ENCODE data around the gene GNAO1. TPM values are rescaled to one million over a fixed set of nuclear protein-coding genes. Genes with fewer than 3 reads are reported as not detected.

Gene GNAO1
- total and polyA plus RNA-seq, 5 donors from 2014 or later = 3.0 TPM; not detected in 4

- Mint-ChIP-seq H3K4me1 (peaks cover 0 to 15% (median 9%) of the 10 kb centered on the region in 4 donors), H3K27me3 (no peaks in the 10 kb centered on the region), H3K36me3 (peaks cover 52% of the 10 kb centered on the region), H3K27ac (peak overlapping the region in 1 of 3 donors; percentile 53), H3K9me3 (peaks cover 0 to 2% (median 0%) of the 10 kb centered on the region in 7 donors), H3K4me3 (no peak overlapping the region)
- DNase-seq (no peak), ATAC-seq (ENCODE audit: low read depth in 2 of 2) (no peak)
- Histone ChIP-seq H3K9me3 (ENCODE audit: control insufficient read depth in 2 of 2, low read length in 2 of 2) (no peaks in the 10 kb centered on the region), H3K4me3 (ENCODE audit: low read depth, low read length) (no peak overlapping the region), H3K27ac (ENCODE audit: insufficient read depth, low read length, poor library complexity, severe bottlenecking) (no peak overlapping the region), H3K36me3 (ENCODE audit: control insufficient read depth, insufficient read depth, low read length) (peaks cover 53% of the 10 kb centered on the region), H3K27me3 (ENCODE audit: control insufficient read depth, insufficient read depth, low read length) (no peaks in the 10 kb centered on the region), H3K4me1 (ENCODE audit: control insufficient read depth, insufficient read depth, low read length, poor library complexity, severe bottlenecking) (no peaks in the 10 kb centered on the region)
Observed at GRCh38 chr16:56399486-56399885, 208.2 kb downstream of the GNAO1 start.

DNA sequence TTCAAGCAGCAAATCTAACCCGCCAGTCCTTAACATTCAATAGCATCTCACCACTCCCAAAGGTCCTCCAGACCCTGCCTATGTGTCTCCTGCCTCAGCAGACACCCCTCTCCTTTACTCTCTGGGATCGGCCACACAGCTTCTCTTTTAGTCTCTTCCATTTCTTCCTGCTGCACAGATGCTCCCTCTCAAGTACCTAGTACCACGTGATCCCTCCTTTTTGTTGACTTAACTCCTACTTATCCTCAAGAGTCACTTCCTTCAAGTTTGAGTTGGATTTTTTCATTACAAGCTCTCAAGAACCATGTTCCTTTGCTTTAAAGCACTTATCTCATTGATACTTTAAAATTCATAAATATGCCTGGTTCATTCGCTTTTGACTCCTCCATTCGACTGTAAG is 209.2 kb downstream of the GNAO1 start:
- H3K4me3 ChIP-seq (ENCODE audit: low read depth, low read length) = no peak overlapping the region
- H3K4me1 Mint-ChIP-seq = peaks cover 0 to 15% (median 8%) of the 10 kb centered on the region in 4 donors
- H3K9me3 Mint-ChIP-seq = peaks cover 0 to 2% (median 0%) of the 10 kb centered on the region in 7 donors
- peaks cover 56% of the 10 kb centered on the region for H3K36me3 Mint-ChIP-seq
- peak overlapping the region in 1 of 4 donors; percentile 56 for H3K4me3 Mint-ChIP-seq
- H3K27ac ChIP-seq (ENCODE audit: insufficient read depth, low read length, poor library complexity, severe bottlenecking) = no peak overlapping the region
- no peaks in the 10 kb centered on the region for H3K27me3 ChIP-seq (ENCODE audit: control insufficient read depth, insufficient read depth, low read length)
- peaks cover 62% of the 10 kb centered on the region for H3K36me3 ChIP-seq (ENCODE audit: control insufficient read depth, insufficient read depth, low read length)
- no peaks in the 10 kb centered on the region for H3K27me3 Mint-ChIP-seq
- no peaks in the 10 kb centered on the region for H3K4me1 ChIP-seq (ENCODE audit: control insufficient read depth, insufficient read depth, low read length, poor library complexity, severe bottlenecking)
- no peak overlapping the region for H3K27ac Mint-ChIP-seq
- no peak for ATAC-seq (ENCODE audit: low read depth in 2 of 2)
- no peaks in the 10 kb centered on the region for H3K9me3 ChIP-seq (ENCODE audit: control insufficient read depth in 2 of 2, low read length in 2 of 2)
- DNase-seq = no peak

DNA sequence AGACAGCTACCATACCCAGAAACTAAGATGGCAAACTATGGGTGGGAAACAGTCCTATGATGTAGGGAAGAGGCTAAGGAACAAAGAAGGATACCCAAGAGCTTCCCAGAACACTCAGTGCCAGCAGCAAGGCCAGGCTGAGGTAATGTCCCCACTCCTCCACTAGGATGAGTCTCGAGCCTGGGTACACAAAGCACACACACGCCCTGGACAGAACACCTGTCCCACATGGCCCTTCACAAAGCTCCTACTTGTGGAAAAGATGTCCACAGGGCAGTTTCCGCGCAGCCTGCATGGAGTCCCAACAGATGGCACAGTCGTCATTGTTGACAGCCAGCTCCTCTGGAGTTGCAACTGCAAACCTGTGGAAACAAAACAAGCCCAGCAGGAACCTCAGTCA is 210.2 kb downstream of the GNAO1 start:
- no peaks in the 10 kb centered on the region for H3K4me1 ChIP-seq (ENCODE audit: control insufficient read depth, insufficient read depth, low read length, poor library complexity, severe bottlenecking)
- no peak overlapping the region for H3K4me3 ChIP-seq (ENCODE audit: low read depth, low read length)
- Mint-ChIP-seq H3K9me3 (peaks cover 0 to 2% (median 0%) of the 10 kb centered on the region in 7 donors), H3K27ac (no peak overlapping the region), H3K4me1 (peaks cover 0 to 12% (median 7%) of the 10 kb centered on the region in 4 donors), H3K4me3 (no peak overlapping the region), H3K27me3 (no peaks in the 10 kb centered on the region), H3K36me3 (peaks cover 52% of the 10 kb centered on the region)
- H3K27ac ChIP-seq (ENCODE audit: insufficient read depth, low read length, poor library complexity, severe bottlenecking) = no peak overlapping the region
- DNase-seq (no peak), ATAC-seq (ENCODE audit: low read depth in 2 of 2) (no peak)
- H3K27me3 ChIP-seq (ENCODE audit: control insufficient read depth, insufficient read depth, low read length) = no peaks in the 10 kb centered on the region
- H3K9me3 ChIP-seq (ENCODE audit: control insufficient read depth in 2 of 2, low read length in 2 of 2) = no peaks in the 10 kb centered on the region
- peaks cover 64% of the 10 kb centered on the region for H3K36me3 ChIP-seq (ENCODE audit: control insufficient read depth, insufficient read depth, low read length)

- Histone ChIP-seq H3K9me3 (ENCODE audit: control insufficient read depth in 2 of 2, low read length in 2 of 2) (no peaks in the 10 kb centered on the region), H3K4me3 (ENCODE audit: low read depth, low read length) (no peak overlapping the region), H3K27ac (ENCODE audit: insufficient read depth, low read length, poor library complexity, severe bottlenecking) (no peak overlapping the region), H3K4me1 (ENCODE audit: control insufficient read depth, insufficient read depth, low read length, poor library complexity, severe bottlenecking) (no peaks in the 10 kb centered on the region), H3K27me3 (ENCODE audit: control insufficient read depth, insufficient read depth, low read length) (no peaks in the 10 kb centered on the region), H3K36me3 (ENCODE audit: control insufficient read depth, insufficient read depth, low read length) (peaks cover 70% of the 10 kb centered on the region)
- Mint-ChIP-seq H3K4me1 (peaks cover 4 to 10% (median 7%) of the 10 kb centered on the region in 4 donors), H3K27me3 (no peaks in the 10 kb centered on the region), H3K4me3 (no peak overlapping the region), H3K27ac (no peak overlapping the region), H3K36me3 (peaks cover 46% of the 10 kb centered on the region), H3K9me3 (no peaks in the 10 kb centered on the region)
- no peak for ATAC-seq (ENCODE audit: low read depth in 2 of 2)
- DNase-seq = no peak
Observed at GRCh38 chr16:56405977-56406672, 214.8 kb downstream of the GNAO1 start.

Other genes with a start within 250 kb of the GNAO1 start
- gene AMFR, start 234.1 kb downstream of the GNAO1 start, total RNA-seq = 77.3 TPM
- 10 to 100 TPM; 21.1 to 60.4 (median 44.0) TPM for gene AMFR, start 234.1 kb downstream of the GNAO1 start, polyA plus RNA-seq

Measured in CD4-positive, CD25-positive, alpha-beta regulatory T cell (primary cell).